Epithelial cell of esophagus (primary cell): Measurements from ENCODE around the gene YWHAH.

Experiments used
- DNase-seq: peaks from one replicate; pipeline ENCODE4 v3.0.0; 2010; ENCODE audit warnings: low read depth
- H3K4me3 ChIP-seq: 2 replicates; pipeline ENCODE4 v1.5.1; 2011; ENCODE audit warnings: mild to moderate bottlenecking, low read length, control low read depth
- TF ChIP-seq, protein P1 (sequence below): IDR thresholded peaks from 2 replicates; pipeline ENCODE4 v1.5.1; 2011; ENCODE audit warnings: low read depth, mild to moderate bottlenecking, low read length, control low read depth, inconsistent platforms; ENCODE audit not compliant: insufficient read depth; ENCODE audit errors: missing control alignments

Gene YWHAH

GRCh38 chr22:31991102-31991839 is 46.9 kb downstream of the YWHAH start:
- no peak for DNase-seq
- no peak overlapping the region for H3K4me3 ChIP-seq
- TF ChIP-seq, protein P1, sequence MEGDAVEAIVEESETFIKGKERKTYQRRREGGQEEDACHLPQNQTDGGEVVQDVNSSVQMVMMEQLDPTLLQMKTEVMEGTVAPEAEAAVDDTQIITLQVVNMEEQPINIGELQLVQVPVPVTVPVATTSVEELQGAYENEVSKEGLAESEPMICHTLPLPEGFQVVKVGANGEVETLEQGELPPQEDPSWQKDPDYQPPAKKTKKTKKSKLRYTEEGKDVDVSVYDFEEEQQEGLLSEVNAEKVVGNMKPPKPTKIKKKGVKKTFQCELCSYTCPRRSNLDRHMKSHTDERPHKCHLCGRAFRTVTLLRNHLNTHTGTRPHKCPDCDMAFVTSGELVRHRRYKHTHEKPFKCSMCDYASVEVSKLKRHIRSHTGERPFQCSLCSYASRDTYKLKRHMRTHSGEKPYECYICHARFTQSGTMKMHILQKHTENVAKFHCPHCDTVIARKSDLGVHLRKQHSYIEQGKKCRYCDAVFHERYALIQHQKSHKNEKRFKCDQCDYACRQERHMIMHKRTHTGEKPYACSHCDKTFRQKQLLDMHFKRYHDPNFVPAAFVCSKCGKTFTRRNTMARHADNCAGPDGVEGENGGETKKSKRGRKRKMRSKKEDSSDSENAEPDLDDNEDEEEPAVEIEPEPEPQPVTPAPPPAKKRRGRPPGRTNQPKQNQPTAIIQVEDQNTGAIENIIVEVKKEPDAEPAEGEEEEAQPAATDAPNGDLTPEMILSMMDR = no peak

GRCh38 chr22:31995046-31995445 is 50.7 kb downstream of the YWHAH start:
- no peak for DNase-seq
- H3K4me3 ChIP-seq = no peak overlapping the region
- TF ChIP-seq, protein P1 = no peak

GRCh38 chr22:31995807-31996206 is 51.5 kb downstream of the YWHAH start:
- DNase-seq = no peak
- H3K4me3 ChIP-seq = no peak overlapping the region
- TF ChIP-seq, protein P1 = no peak

- TF ChIP-seq, protein P1 = no peak
- no peak for DNase-seq
- H3K4me3 ChIP-seq = no peak overlapping the region
These were observed 54.5 kb downstream of the YWHAH start for GRCh38 chr22:31998784-31999385.

DNA sequence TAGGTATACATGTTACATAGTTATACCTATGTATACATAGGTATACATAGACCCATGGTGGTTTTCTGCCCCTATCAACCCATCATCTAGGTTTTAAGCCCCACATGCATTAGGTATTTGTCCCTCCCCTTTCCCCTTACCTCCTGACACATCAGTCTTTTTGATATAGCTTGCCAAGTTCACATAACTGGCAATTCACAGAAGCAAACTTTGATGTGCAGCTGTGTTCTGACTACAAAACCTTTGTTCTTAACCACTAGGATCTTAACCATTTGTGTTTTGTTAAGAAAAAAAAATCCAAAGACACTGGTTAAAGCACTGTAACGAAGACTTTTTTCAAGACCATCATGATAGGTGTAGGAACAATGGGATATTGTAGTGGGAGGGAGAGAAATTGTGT is 55.8 kb downstream of the YWHAH start:
- TF ChIP-seq, protein P1 = no peak
- H3K4me3 ChIP-seq = no peak overlapping the region
- no peak for DNase-seq

DNA sequence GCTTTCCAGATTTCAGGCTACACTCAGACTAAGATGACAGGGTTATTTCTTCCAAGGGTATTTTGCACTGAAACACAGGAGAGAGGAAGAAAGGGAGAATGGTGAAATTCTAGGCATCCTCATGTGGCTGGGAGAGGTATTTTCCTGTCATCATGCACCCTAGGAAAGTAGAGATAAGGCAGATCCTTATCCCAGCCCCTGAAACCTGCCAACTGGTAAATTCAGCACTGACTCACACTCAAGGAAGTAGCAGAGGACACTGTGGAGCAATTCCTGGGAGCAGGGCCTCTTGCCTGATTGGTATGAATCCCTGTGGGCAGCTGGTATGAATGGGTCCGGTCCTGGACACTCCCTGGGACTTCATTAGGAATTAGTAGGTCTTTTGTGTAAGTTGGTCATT is 61.1 kb downstream of the YWHAH start:
- TF ChIP-seq, protein P1 = peak; percentile 7
- DNase-seq = peak; percentile 83
- H3K4me3 ChIP-seq = no peak overlapping the region
